Esophagus (tissue), 2 donors: Measurements from ENCODE around the gene DAAM2. TPM values are rescaled to one million over a fixed set of nuclear protein-coding genes. Genes with fewer than 3 reads are reported as not detected.

Source experiments
- H3K27ac ChIP-seq, 2 donors: one replicate each; pipeline ENCODE4 v1.5.1; 2013; ENCODE audit warnings: low read depth in 2 of 2, mild to moderate bottlenecking in 2 of 2, inconsistent platforms in 1 of 2, low read length in 1 of 2, moderate library complexity in 1 of 2
- H3K27me3 ChIP-seq, 2 donors: one replicate each; pipeline ENCODE4 v1.6.1; 2013; ENCODE audit warnings: low read length in 2 of 2, control low read depth in 1 of 2, mild to moderate bottlenecking in 1 of 2; ENCODE audit not compliant: insufficient read depth in 2 of 2, control insufficient read depth in 1 of 2
- H3K36me3 ChIP-seq, 2 donors: one replicate each; pipeline ENCODE4 v1.6.1; 2013; ENCODE audit warnings: low read length in 1 of 2; ENCODE audit not compliant: control insufficient read depth in 2 of 2, insufficient read depth in 2 of 2
- H3K4me1 ChIP-seq, 2 donors: one replicate each; pipeline ENCODE4 v1.6.1; 2013; ENCODE audit warnings: low read length in 1 of 2; ENCODE audit not compliant: control insufficient read depth in 2 of 2, insufficient read depth in 2 of 2
- H3K4me3 ChIP-seq, 2 donors: one replicate each; pipeline ENCODE4 v1.5.1; 2013; ENCODE audit warnings: low read length in 2 of 2, mild to moderate bottlenecking in 2 of 2, low read depth in 1 of 2, moderate library complexity in 1 of 2
- H3K9me3 ChIP-seq, 2 donors: one replicate each; pipeline ENCODE4 v1.6.1; 2013; ENCODE audit warnings: mild to moderate bottlenecking in 2 of 2, low read depth in 1 of 2, low read length in 1 of 2, moderate library complexity in 1 of 2; ENCODE audit not compliant: control insufficient read depth in 2 of 2, insufficient read depth in 1 of 2
- WGBS, 2 donors: extraction: QIAGEN DNeasy Blood & Tissue Kit; methylation state at CpG; one replicate each; pipeline ENCODE4 v1.1.7; 2013; 5-methylcytosine and 5-hydroxymethylcytosine counted together
- polyA plus RNA-seq, 2 donors: library from polyadenylated mRNA; stranded (reverse); fragments of 200-250 nt; gene quantifications; one replicate each; pipeline ENCODE4 v1.2.3, GENCODE V29; 2013
- donor health status: healthy with polysubstance abuse.
- donor health status: Bipolar disorder and iron deficiency.

The DAAM2 gene
- polyA plus RNA-seq, 2 donors, result 10.7 to 11.3 TPM

DNA sequence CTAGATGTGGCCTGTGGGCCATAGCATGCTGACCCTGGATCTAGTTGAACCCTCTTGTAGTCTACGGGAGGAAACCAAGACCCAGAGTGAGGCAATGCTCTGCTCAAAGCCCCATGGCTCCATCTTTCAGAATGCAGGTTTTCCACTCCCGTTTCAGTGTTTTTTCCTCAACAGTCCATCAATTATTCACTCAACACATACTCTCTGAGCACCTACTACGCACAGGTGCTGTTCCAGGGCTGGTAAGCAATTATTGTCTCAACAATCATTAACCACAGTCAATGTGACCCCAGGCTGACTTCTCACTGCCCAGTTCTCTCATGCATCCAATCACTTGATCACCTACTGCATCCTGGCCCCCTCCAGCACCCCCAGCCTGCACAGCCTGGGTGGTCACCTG is 122.1 kb downstream of the DAAM2 start:
- Histone ChIP-seq H3K4me1 (no peaks in the 10 kb centered on the region), H3K4me3 (no peak overlapping the region), H3K36me3 (peaks cover 0 to 24% of the 10 kb centered on the region in 2 donors), H3K27me3 (no peaks in the 10 kb centered on the region), H3K9me3 (no peaks in the 10 kb centered on the region), H3K27ac (no peak overlapping the region)
- WGBS, 2 donors, result 94 to 96% methylated on average over 3 of the region's 3 CpGs

DNA sequence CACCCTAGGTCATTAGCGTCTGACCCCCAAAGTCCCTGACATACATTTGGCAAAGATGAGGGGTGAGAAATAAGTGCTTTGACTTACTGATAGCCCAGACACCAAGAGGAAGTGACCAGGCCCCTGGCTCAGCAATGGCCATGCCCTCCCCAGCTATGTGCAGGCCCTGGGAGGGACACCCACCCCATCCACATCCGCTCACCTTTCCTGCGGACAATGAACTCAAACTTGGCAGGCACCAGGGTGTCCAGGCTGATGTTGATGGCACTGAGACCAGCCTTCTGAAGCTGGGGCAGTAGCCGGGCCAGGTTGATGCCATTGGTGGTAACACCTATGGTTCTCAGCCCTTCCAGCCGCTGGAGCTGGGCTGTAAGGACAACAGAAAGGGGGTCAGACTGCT is 123.7 kb downstream of the DAAM2 start:
- H3K4me1 ChIP-seq, result no peaks in the 10 kb centered on the region
- H3K36me3 ChIP-seq, result peaks cover 0 to 19% of the 10 kb centered on the region in 2 donors
- no peak overlapping the region for H3K27ac ChIP-seq
- no peak overlapping the region for H3K4me3 ChIP-seq
- no peaks in the 10 kb centered on the region for H3K27me3 ChIP-seq
- 94 to 95% methylated on average over 5 of the region's 5 CpGs for WGBS, 2 donors
- H3K9me3 ChIP-seq, result no peaks in the 10 kb centered on the region

DNA sequence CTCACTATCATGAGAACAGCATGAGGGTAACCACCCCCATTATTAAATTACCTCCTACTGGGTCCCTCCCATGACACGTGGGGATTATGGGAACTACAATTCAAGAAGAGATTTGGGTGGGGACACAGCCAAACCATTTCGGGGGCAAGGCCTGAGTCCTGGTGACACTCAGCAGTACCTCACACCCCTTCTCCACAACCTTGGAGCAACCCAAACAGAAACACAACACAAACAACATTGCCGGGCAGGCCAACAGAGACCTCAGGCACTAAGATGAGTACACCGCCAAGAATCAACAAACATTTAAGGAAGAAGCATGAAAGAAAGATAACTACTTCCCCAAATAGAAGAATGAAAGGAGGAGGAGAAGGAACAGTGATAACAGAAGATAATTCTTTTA is 125.2 kb downstream of the DAAM2 start:
- H3K9me3 ChIP-seq, result no peaks in the 10 kb centered on the region
- H3K27me3 ChIP-seq, result no peaks in the 10 kb centered on the region
- H3K36me3 ChIP-seq, result peaks cover 0 to 15% of the 10 kb centered on the region in 2 donors
- 65 to 80% methylated on average over 4 of the region's 4 CpGs for WGBS, 2 donors
- no peak overlapping the region for H3K4me3 ChIP-seq
- H3K4me1 ChIP-seq, result no peaks in the 10 kb centered on the region
- H3K27ac ChIP-seq, result no peak overlapping the region

DNA sequence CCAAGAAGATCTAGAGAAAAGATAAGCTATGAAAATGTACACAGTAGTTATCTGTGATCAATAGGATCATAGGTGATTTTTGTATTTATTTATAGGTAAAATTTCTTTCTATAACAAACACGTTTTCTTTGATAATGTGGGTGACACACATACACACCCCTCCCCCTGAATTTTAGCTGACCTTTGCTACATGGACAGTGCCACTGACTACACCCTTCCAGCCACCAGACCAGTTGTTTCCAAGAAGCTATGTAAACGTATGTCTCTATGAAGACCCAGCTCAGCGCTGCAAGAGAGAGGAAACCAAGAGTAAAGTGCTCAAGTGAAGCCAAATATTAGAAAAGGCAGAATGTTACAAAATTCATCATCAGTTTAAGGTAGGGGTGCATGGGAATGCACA is 125.8 kb downstream of the DAAM2 start:
- Histone ChIP-seq H3K27me3 (no peaks in the 10 kb centered on the region), H3K36me3 (peaks cover 0 to 10% of the 10 kb centered on the region in 2 donors), H3K4me1 (peaks cover 0 to 2% of the 10 kb centered on the region in 2 donors), H3K4me3 (no peak overlapping the region), H3K9me3 (no peaks in the 10 kb centered on the region), H3K27ac (no peak overlapping the region)
- WGBS, 2 donors, result 69 to 79% methylated on average over 3 of the region's 3 CpGs

DNA sequence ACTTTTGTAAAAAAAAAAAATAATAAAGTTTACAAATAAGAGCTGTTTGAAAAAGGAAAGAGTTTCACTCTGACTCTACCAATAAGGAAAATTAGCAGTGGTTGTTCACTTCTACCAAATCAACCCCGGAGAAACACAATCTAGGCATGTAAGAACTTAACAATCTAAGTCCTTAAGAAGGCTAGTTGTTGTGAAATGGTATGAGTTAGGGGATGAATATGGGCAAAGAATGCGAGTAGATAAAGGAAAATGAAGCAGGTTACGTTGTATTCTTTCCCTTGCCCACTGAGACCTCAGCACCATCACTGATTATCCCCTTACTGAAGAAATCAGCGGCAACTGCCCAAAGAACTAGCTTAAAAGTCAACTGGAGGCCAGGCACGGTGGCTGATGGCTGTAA is 126.7 kb downstream of the DAAM2 start:
- Histone ChIP-seq H3K4me1 (peaks cover 5 to 10% of the 10 kb centered on the region in 2 donors), H3K36me3 (peaks cover 0 to 10% of the 10 kb centered on the region in 2 donors), H3K9me3 (no peaks in the 10 kb centered on the region), H3K27ac (no peak overlapping the region), H3K4me3 (no peak overlapping the region), H3K27me3 (no peaks in the 10 kb centered on the region)
- WGBS, 2 donors, result 87 to 93% methylated on average over 5 of the region's 5 CpGs

DNA sequence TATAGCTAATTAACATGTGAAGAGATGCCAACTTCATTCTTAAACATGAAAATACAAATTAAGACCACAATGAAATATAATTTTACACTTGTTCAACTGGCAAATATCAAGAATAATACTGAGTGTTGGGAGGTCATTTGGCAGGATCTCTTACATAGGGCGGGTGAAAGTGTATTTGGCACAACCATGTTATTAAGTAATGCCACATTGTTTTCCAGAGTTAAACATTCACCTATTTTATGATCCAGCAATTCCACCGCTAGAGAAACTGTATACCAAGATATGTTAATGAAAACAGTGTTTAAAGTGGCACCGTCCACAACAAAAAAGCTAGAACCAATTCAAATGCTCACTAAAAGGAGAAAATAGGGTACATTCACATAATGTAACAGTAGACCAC is 128.0 kb downstream of the DAAM2 start:
- no peak overlapping the region for H3K27ac ChIP-seq
- H3K4me3 ChIP-seq, result no peak overlapping the region
- H3K4me1 ChIP-seq, result peaks cover 7 to 10% of the 10 kb centered on the region in 2 donors
- peaks cover 0 to 10% of the 10 kb centered on the region in 2 donors for H3K36me3 ChIP-seq
- no peaks in the 10 kb centered on the region for H3K9me3 ChIP-seq
- 63 to 89% methylated on average over 3 of the region's 3 CpGs for WGBS, 2 donors
- H3K27me3 ChIP-seq, result no peaks in the 10 kb centered on the region

DNA sequence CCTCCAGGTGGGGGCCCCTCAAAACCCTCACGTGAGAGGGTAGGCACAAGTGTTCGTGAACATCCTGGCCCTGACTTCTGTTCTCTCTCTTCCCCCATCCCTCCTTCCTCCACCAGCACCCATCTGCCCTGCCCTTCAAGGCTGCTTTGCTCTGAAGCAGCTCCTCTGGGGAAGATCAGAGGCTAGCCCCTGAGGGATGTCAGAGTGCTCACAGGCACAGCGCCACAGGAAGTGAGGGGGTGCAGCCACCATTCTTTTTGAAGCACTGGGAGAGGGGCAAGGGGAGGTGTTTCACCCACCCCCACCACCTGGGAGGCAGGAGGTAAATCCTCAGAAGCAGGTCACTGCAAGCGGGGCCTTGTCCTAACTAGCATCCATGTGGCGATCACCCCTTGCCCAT is 130.6 kb downstream of the DAAM2 start:
- Histone ChIP-seq H3K36me3 (peaks cover 0 to 8% of the 10 kb centered on the region in 2 donors), H3K27me3 (no peaks in the 10 kb centered on the region), H3K4me1 (peaks cover 7 to 12% of the 10 kb centered on the region in 2 donors), H3K4me3 (no peak overlapping the region), H3K9me3 (no peaks in the 10 kb centered on the region), H3K27ac (no peak overlapping the region)
- 81 to 85% methylated on average over 5 of the region's 5 CpGs for WGBS, 2 donors

DNA sequence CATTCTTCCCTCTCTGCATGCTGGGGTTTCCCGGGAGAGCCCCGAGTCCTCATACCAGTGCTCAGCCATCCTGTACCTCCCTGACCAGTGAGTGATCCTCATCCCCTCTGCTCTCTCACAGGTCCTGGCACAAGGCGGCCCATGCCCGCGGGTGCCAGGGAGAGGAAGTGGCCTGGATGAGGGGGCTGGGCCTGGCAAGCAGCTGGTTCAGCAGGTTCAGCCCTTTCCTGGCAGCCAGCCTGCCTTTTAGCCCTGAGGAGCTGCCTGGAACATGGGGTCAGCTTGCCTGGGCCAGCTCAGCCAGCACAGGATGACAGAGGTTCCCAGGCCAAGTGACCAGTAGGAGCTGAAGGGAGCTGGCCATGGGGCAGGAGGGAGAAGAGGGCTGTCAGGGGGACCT is 131.2 kb downstream of the DAAM2 start:
- H3K9me3 ChIP-seq, result no peaks in the 10 kb centered on the region
- H3K27me3 ChIP-seq, result no peaks in the 10 kb centered on the region
- H3K36me3 ChIP-seq, result peaks cover 0 to 8% of the 10 kb centered on the region in 2 donors
- no peak overlapping the region for H3K4me3 ChIP-seq
- WGBS, 2 donors, result 46 to 66% methylated on average over 5 of the region's 5 CpGs
- H3K27ac ChIP-seq, result peak overlapping the region in 1 of 2 donors; percentile 34
- peaks cover 7 to 12% of the 10 kb centered on the region in 2 donors for H3K4me1 ChIP-seq

DNA sequence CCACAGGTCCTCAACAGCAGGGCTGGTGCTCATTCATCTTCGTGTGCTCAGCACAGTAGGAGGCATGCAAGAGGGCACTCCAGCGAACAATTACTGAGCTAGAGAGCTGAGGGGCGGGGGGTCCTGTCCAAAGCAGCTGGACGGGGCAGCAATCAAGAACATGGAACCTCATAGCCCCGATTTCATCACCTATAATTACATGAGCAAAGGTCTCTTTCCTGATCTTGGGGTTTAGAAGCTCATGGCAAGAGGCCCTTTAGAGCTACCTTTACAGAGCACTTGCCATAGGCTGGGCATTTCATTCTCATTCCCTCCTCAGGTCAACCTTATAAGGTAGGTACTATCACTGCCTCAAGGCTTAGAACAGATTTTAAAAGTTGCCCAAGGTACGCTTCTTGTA is 131.7 kb downstream of the DAAM2 start:
- Histone ChIP-seq H3K4me3 (no peak overlapping the region), H3K27ac (peak overlapping the region in 1 of 2 donors; percentile 34)

DNA sequence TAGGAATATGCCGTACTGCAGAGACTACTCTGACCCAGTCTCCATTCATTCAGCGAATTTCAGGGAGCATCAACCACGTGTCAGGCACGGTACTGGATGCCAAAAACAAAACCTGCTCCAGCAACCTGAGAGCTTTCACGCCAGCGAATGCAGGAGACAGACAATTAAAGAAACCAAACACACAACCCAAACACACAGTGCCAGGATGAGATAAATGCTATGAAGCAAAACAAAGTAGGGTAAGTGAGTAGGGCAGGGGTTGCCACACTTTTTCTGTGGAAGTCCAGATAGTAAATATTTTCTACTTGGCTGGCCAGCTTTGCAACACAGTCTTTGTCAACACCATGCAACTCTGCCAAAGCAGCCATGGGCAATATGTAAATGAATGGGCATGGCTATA is 132.1 kb downstream of the DAAM2 start:
- Histone ChIP-seq H3K9me3 (no peaks in the 10 kb centered on the region), H3K4me3 (no peak overlapping the region), H3K36me3 (peaks cover 0 to 8% of the 10 kb centered on the region in 2 donors), H3K27ac (no peak overlapping the region), H3K4me1 (peaks cover 7 to 12% of the 10 kb centered on the region in 2 donors), H3K27me3 (no peaks in the 10 kb centered on the region)
- WGBS, 2 donors, result 49 to 51% methylated on average over 6 of the region's 6 CpGs

More for the DNA sequence above, 131.7 kb downstream of the DAAM2 start:
- Histone ChIP-seq H3K4me1 (peaks cover 7 to 12% of the 10 kb centered on the region in 2 donors), H3K36me3 (peaks cover 0 to 8% of the 10 kb centered on the region in 2 donors), H3K9me3 (no peaks in the 10 kb centered on the region), H3K27me3 (no peaks in the 10 kb centered on the region)
- WGBS, 2 donors, result 63 to 74% methylated on average over 6 of the region's 6 CpGs
